Neuronal stem cell (in vitro differentiated cells): ENCODE data around the gene TMEM191C.

Experiments used
- DNase-seq: peaks from one replicate; pipeline ENCODE4 v3.0.0-alpha.2; 2013; ENCODE audit warnings: low spot score
- H2AFZ ChIP-seq: one replicate; pipeline ENCODE4 v1.6.1; 2013; ENCODE audit warnings: mild to moderate bottlenecking, low read length, inconsistent platforms
- H2AK5ac ChIP-seq: 2 replicates; pipeline ENCODE4 v1.6.1; 2013; ENCODE audit warnings: low read depth, mild to moderate bottlenecking, inconsistent platforms, low read length, moderate library complexity, mixed read lengths
- H2BK120ac ChIP-seq: 2 replicates; pipeline ENCODE4 v1.6.1; 2013; ENCODE audit warnings: low read depth, mild to moderate bottlenecking, inconsistent platforms, low read length, moderate library complexity, mixed read lengths
- H2BK12ac ChIP-seq: one replicate; pipeline ENCODE4 v1.6.1; 2013; ENCODE audit warnings: low read length, inconsistent platforms
- H2BK15ac ChIP-seq: 2 replicates; pipeline ENCODE4 v1.6.1; 2013; ENCODE audit warnings: mild to moderate bottlenecking, low read length, inconsistent platforms, mixed read lengths
- H2BK5ac ChIP-seq: one replicate; pipeline ENCODE4 v1.6.1; 2013; ENCODE audit warnings: inconsistent platforms, mild to moderate bottlenecking, low read length, moderate library complexity
- H3K14ac ChIP-seq: one replicate; pipeline ENCODE4 v1.6.1; 2013; ENCODE audit warnings: low read length, inconsistent platforms
- H3K18ac ChIP-seq: 2 replicates; pipeline ENCODE4 v1.6.1; 2013; ENCODE audit warnings: low read length, inconsistent platforms
- H3K23ac ChIP-seq: 2 replicates; pipeline ENCODE4 v1.6.1; 2013; ENCODE audit warnings: low read depth, mild to moderate bottlenecking, mixed read lengths, low read length, inconsistent platforms; ENCODE audit not compliant: poor library complexity
- H3K27ac ChIP-seq: replicated peaks from 3 replicates; pipeline ENCODE4 v1.5.1; 2013; ENCODE audit warnings: low read length, inconsistent platforms
- H3K27me3 ChIP-seq, 3 experiments: 2 replicates each; pipeline ENCODE4 v1.6.1; 2013; ENCODE audit warnings: low read length in 3 of 3, mild to moderate bottlenecking in 2 of 3, inconsistent platforms in 1 of 3, low read depth in 1 of 3, mixed read lengths in 1 of 3, moderate library complexity in 1 of 3; ENCODE audit not compliant: control insufficient read depth in 3 of 3, insufficient read depth in 3 of 3
- H3K36me3 ChIP-seq, 2 donors: replicated peaks in 1 of 2; 2 replicates each; pipeline ENCODE4 v1.6.1; 2013; ENCODE audit warnings: low read length in 2 of 2; ENCODE audit not compliant: control insufficient read depth in 2 of 2, insufficient read depth in 2 of 2
- H3K4ac ChIP-seq: 2 replicates; pipeline ENCODE4 v1.6.1; 2013; ENCODE audit warnings: inconsistent platforms, mild to moderate bottlenecking, low read length, moderate library complexity
- H3K4me1 ChIP-seq, 2 donors: 1 replicate in 1 of 2; 2 replicates in 1 of 2; pipeline ENCODE4 v1.6.1; 2013; ENCODE audit warnings: low read length in 2 of 2, low read depth in 1 of 2; ENCODE audit not compliant: control insufficient read depth in 2 of 2, insufficient read depth in 1 of 2
- H3K4me2 ChIP-seq: one replicate; pipeline ENCODE4 v1.6.1; 2013; ENCODE audit warnings: mild to moderate bottlenecking, low read length, inconsistent platforms; ENCODE audit not compliant: insufficient read depth, poor library complexity, severe bottlenecking
- H3K4me3 ChIP-seq, 2 donors: 2 replicates each; pipeline ENCODE4 v1.5.1; 2013; ENCODE audit warnings: low read length in 2 of 2, mild to moderate bottlenecking in 2 of 2, inconsistent platforms in 1 of 2, moderate library complexity in 1 of 2
- H3K79me1 ChIP-seq: one replicate; pipeline ENCODE4 v1.6.1; 2013; ENCODE audit warnings: low read depth, mild to moderate bottlenecking, inconsistent platforms, low read length, moderate library complexity
- H3K9ac ChIP-seq: one replicate; pipeline ENCODE4 v1.6.1; 2013; ENCODE audit warnings: mild to moderate bottlenecking, low read depth, low read length, inconsistent platforms; ENCODE audit not compliant: poor library complexity
- H3K9me3 ChIP-seq, 2 donors: replicated peaks in 1 of 2; 2 replicates each; pipeline versions ENCODE3 to v1.6.1; 2013; ENCODE audit warnings: low read length in 2 of 2, mild to moderate bottlenecking in 2 of 2, inconsistent platforms in 1 of 2, low read depth in 1 of 2, mixed read lengths in 1 of 2, moderate library complexity in 1 of 2; ENCODE audit not compliant: control insufficient read depth in 2 of 2, insufficient read depth in 1 of 2
- H4K8ac ChIP-seq: one replicate; pipeline ENCODE4 v1.6.1; 2013; ENCODE audit warnings: low read depth, mild to moderate bottlenecking, inconsistent platforms, low read length, moderate library complexity
- H4K91ac ChIP-seq: one replicate; pipeline ENCODE4 v1.6.1; 2013; ENCODE audit warnings: low read length, low read depth, mild to moderate bottlenecking, inconsistent platforms; ENCODE audit not compliant: poor library complexity
- WGBS, 2 donors: extraction: QIAGEN DNeasy Blood & Tissue Kit; methylation state at CpG; one replicate each; pipeline ENCODE4 v1.1.7; 2013; ENCODE audit warnings: missing lambda C conversion rate in 2 of 2, mixed read lengths in 1 of 2; ENCODE audit not compliant: insufficient read length in 2 of 2, insufficient replicate concordance in 1 of 2; ENCODE audit errors: extremely low coverage in 2 of 2; 5-methylcytosine and 5-hydroxymethylcytosine counted together

TMEM191C gene

DNA sequence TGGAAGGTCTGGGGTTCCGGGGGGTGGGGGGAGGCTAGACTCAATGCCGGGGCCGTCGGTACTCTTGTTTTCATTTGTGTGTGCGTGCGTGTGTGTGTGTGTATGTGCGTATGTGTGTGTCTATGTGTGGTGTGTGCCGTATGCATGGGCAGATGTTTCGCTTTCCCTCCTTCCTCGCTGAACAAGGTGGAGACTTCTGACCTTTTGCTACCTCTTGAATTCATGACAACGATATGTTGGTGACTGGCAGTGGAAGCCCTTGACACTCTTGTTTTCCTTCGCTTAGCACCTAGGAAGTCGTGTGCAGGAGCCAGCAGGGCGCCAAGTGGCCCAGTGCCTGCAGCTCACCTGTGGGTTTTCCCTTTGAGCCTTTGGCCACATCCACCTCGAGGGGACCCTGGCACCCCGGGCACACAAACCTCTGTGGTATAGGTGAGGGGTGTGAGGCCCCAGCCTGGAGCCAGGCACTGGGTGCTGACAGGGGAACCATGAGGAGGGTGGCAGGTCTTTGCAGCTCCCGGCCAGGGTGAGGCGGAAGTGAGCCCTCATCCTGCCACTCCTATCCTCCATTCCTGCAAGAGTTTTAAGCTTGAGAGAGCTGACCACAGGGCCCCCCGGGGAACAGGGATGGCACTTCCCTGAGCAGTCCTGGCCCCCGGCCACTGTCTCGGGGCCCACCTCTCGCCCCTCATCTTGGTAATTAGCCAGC, 19.3 kb upstream of the TMEM191C start:
- no CpG with 5 or more reads among the region's 22 CpGs for WGBS, 2 donors
- Histone ChIP-seq H2BK12ac (no peak overlapping the region), H3K36me3 (peaks cover 30 to 81% of the 10 kb centered on the region in 2 donors), H4K8ac (no peak overlapping the region), H3K27me3 (no peaks in the 10 kb centered on the region), H2BK5ac (peak overlapping the region; percentile 66), H3K14ac (no peak overlapping the region), H3K4me3 (no peak overlapping the region), H2AFZ (no peak overlapping the region), H3K79me1 (peaks cover 16% of the 10 kb centered on the region), H3K9me3 (peaks cover 0 to 3% of the 10 kb centered on the region in 2 donors), H3K27ac (no peak overlapping the region), H3K4me1 (peaks cover 3 to 9% of the 10 kb centered on the region in 2 donors), H3K18ac (no peak overlapping the region), H2BK15ac (no peak overlapping the region), H3K4me2 (no peak overlapping the region), H2BK120ac (no peak overlapping the region), H3K4ac (no peak overlapping the region), H2AK5ac (no peak overlapping the region), H4K91ac (no peak overlapping the region), H3K9ac (peak overlapping the region; percentile 9), H3K23ac (peak overlapping the region; percentile 65)
- no peak for DNase-seq

DNA sequence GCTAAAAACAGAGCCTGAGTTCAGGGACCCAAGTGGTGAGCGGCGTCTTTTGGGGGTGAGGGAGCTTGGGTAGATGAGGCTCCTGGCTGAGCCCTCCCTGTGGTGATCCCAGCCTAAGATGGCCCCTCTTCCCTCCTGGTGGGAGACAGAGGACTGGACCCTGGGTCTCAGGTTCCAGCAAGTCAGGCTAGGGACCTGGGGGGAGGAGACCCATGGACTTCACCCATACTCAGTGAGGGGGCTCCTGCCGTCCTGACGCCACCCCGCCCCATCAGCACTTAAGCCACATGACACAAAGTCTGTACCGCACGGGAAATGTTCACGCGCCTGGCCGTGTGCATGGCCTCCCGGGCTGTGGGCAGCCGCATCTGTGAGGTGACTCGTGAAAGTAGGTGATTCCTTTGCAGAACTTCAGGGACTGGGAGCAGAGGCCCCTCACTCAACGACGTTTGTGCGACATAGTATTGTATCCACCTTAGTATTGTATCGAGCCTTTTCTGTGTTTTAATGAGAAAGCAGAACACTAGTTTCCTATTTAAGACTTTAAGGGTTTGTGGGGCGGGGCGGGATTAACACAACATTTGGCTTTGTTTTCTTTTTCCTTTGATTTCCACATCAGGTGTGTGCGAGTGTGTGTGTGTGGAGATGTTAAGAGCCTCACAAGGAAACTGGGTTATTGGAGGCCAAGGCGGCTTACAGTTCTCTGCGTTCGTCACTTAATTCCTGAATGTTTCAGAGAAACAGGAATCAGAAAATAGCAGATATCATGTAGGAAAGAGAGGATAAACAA, 18.4 kb upstream of the TMEM191C start:
- H3K4me3 ChIP-seq = no peak overlapping the region
- no peak overlapping the region for H2AFZ ChIP-seq
- peaks cover 0 to 3% of the 10 kb centered on the region in 2 donors for H3K4me1 ChIP-seq
- no peak overlapping the region for H3K14ac ChIP-seq
- H2AK5ac ChIP-seq = peak overlapping the region; percentile 70
- H2BK12ac ChIP-seq = no peak overlapping the region
- H4K91ac ChIP-seq = no peak overlapping the region
- H3K27ac ChIP-seq = peak overlapping the region; percentile 39
- H3K27me3 ChIP-seq = no peaks in the 10 kb centered on the region
- no peak overlapping the region for H4K8ac ChIP-seq
- no peak overlapping the region for H3K9ac ChIP-seq
- peaks cover 30 to 72% of the 10 kb centered on the region in 2 donors for H3K36me3 ChIP-seq
- no peak overlapping the region for H3K4ac ChIP-seq
- H2BK120ac ChIP-seq = no peak overlapping the region
- no peak for DNase-seq
- peak overlapping the region; percentile 83 for H2BK5ac ChIP-seq
- H3K9me3 ChIP-seq = peaks cover 0 to 3% of the 10 kb centered on the region in 2 donors
- no peak overlapping the region for H3K4me2 ChIP-seq
- no peak overlapping the region for H2BK15ac ChIP-seq
- no CpG with 5 or more reads among the region's 23 CpGs for WGBS, 2 donors
- peak overlapping the region; percentile 96 for H3K23ac ChIP-seq
- peaks cover 12% of the 10 kb centered on the region for H3K79me1 ChIP-seq
- H3K18ac ChIP-seq = peak overlapping the region; percentile 66

DNA sequence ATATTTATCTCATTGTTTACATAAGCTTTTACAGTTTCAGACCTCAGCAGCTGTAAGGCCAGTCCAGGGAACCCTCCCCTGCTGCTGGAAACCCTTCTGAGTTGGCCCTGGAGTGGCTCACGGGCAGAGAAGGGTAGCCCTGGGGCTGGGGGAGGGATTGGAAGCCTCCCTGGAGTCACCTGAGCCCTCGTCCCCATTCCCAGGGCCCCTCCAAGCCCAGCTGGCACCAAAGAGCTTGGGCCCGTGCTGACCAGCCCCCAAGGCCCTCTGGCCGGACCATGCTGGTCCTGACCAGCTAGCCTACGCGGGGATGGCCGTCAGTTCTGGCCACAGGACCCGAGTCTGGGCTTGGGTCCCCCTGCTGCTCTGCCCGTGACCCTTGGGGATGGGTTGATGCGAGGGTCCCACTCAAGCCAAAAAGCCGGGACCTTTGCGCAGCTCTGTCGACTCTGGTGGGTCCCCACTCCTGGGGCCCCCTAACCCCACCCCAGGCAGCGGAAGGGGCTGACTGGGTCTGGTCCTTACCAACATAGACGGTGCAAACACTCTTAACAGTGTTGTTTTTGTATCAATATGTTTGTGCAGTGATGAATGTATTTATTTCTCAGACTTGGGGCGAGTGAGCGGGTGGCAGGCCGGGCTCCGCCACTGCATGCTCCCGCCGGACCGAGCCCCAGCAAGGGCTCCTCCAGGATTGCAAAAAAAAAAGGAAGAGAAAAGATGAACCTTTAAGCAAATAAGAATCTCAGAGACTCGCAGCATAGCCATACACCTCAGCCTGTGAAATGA, 17.5 kb upstream of the TMEM191C start:
- H3K4me3 ChIP-seq = no peak overlapping the region
- H2AK5ac ChIP-seq = no peak overlapping the region
- H3K79me1 ChIP-seq = peaks cover 9% of the 10 kb centered on the region
- H3K14ac ChIP-seq = no peak overlapping the region
- WGBS, 2 donors = no CpG with 5 or more reads among the region's 23 CpGs
- no peak overlapping the region for H2AFZ ChIP-seq
- no peak overlapping the region for H3K4me2 ChIP-seq
- H3K9me3 ChIP-seq = peaks cover 0 to 3% of the 10 kb centered on the region in 2 donors
- peak overlapping the region; percentile 27 for H3K18ac ChIP-seq
- H3K36me3 ChIP-seq = peaks cover 23 to 62% of the 10 kb centered on the region in 2 donors
- H3K27ac ChIP-seq = no peak overlapping the region
- H3K27me3 ChIP-seq = no peaks in the 10 kb centered on the region
- H2BK120ac ChIP-seq = no peak overlapping the region
- no peak overlapping the region for H2BK15ac ChIP-seq
- no peak overlapping the region for H4K91ac ChIP-seq
- H3K23ac ChIP-seq = no peak overlapping the region
- H4K8ac ChIP-seq = no peak overlapping the region
- H3K9ac ChIP-seq = no peak overlapping the region
- no peak overlapping the region for H3K4ac ChIP-seq
- H2BK12ac ChIP-seq = no peak overlapping the region
- no peak for DNase-seq
- peaks cover 0 to 3% of the 10 kb centered on the region in 2 donors for H3K4me1 ChIP-seq
- H2BK5ac ChIP-seq = no peak overlapping the region
